ENCODE measurements around the gene TPCN1.

Gene TPCN1

DNA sequence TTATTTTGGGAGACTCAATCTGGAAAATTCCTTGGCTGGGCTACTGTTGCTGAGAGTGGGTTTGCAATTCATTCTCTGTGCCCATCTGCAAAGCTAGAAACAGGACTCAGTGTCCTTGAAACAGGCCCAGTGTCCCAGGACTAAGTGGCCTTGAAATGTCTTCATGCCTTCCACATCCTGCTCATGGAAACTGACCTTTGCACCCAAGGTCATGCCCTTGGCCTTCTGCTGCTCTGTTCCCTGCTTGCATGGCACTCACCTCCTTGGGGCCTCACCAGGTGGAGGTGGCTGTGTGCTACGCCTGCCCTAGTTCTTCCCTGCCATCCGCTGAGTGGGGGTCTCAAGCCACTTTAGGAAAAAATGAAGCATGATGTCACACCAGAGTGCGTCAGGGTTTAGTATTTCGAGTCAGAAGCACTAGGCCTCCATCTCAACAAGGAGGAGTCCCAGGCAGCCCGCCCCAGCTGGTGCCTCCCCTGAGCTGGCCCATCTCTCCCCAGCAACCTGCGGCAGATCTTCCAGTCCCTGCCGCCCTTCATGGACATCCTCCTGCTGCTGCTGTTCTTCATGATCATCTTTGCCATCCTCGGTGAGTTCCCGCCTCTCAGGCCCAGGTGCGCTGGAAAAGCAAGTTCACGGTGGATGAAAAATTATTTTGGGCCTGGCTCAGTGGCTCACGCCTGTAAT is 48.1 kb downstream of the TPCN1 start:
- Histone ChIP-seq H3K9ac (ENCODE audit: low read depth in 1 of 2, low read length in 2 of 2) (no peak overlapping the region), H3K27me3 (ENCODE audit: control insufficient read depth in 2 of 2, insufficient read depth in 2 of 2, low read length in 2 of 2) (no peaks in the 10 kb centered on the region), H3K4me1 (ENCODE audit: control insufficient read depth in 2 of 2, insufficient read depth in 2 of 2, low read length in 2 of 2) (peaks cover 5% of the 10 kb centered on the region in 2 donors), H3K4me3 (ENCODE audit: low read length in 2 of 2) (no peak overlapping the region), H3K36me3 (ENCODE audit: control insufficient read depth in 2 of 2, insufficient read depth in 2 of 2, low read length in 2 of 2) (peaks cover 42 to 60% of the 10 kb centered on the region in 2 donors), H3K27ac (ENCODE audit: low read depth in 2 of 2, low read length in 2 of 2) (no peak overlapping the region), H3K9me3 (ENCODE audit: control insufficient read depth in 2 of 2, low read length in 2 of 2) (no peaks in the 10 kb centered on the region)

GRCh38 chr12:113270709-113271009 is 49.4 kb downstream of the TPCN1 start:
- peaks cover 45 to 63% of the 10 kb centered on the region in 2 donors for H3K36me3 ChIP-seq (ENCODE audit: control insufficient read depth in 2 of 2, insufficient read depth in 2 of 2, low read length in 2 of 2)
- H3K27ac ChIP-seq (ENCODE audit: low read depth in 2 of 2, low read length in 2 of 2): no peak overlapping the region
- H3K4me3 ChIP-seq (ENCODE audit: low read length in 2 of 2): no peak overlapping the region
- H3K9me3 ChIP-seq (ENCODE audit: control insufficient read depth in 2 of 2, low read length in 2 of 2): no peaks in the 10 kb centered on the region
- H3K9ac ChIP-seq (ENCODE audit: low read depth in 1 of 2, low read length in 2 of 2): no peak overlapping the region
- no peaks in the 10 kb centered on the region for H3K27me3 ChIP-seq (ENCODE audit: control insufficient read depth in 2 of 2, insufficient read depth in 2 of 2, low read length in 2 of 2)
- peaks cover 5% of the 10 kb centered on the region in 2 donors for H3K4me1 ChIP-seq (ENCODE audit: control insufficient read depth in 2 of 2, insufficient read depth in 2 of 2, low read length in 2 of 2)

GRCh38 chr12:113271466-113271852 is 50.2 kb downstream of the TPCN1 start:
- Histone ChIP-seq H3K9me3 (ENCODE audit: control insufficient read depth in 2 of 2, low read length in 2 of 2) (no peaks in the 10 kb centered on the region), H3K27me3 (ENCODE audit: control insufficient read depth in 2 of 2, insufficient read depth in 2 of 2, low read length in 2 of 2) (no peaks in the 10 kb centered on the region), H3K36me3 (ENCODE audit: control insufficient read depth in 2 of 2, insufficient read depth in 2 of 2, low read length in 2 of 2) (peaks cover 43 to 65% of the 10 kb centered on the region in 2 donors), H3K9ac (ENCODE audit: low read depth in 1 of 2, low read length in 2 of 2) (no peak overlapping the region), H3K27ac (ENCODE audit: low read depth in 2 of 2, low read length in 2 of 2) (peak overlapping the region; percentile 50 to 60), H3K4me3 (ENCODE audit: low read length in 2 of 2) (no peak overlapping the region), H3K4me1 (ENCODE audit: control insufficient read depth in 2 of 2, insufficient read depth in 2 of 2, low read length in 2 of 2) (peaks cover 5% of the 10 kb centered on the region in 2 donors)

DNA sequence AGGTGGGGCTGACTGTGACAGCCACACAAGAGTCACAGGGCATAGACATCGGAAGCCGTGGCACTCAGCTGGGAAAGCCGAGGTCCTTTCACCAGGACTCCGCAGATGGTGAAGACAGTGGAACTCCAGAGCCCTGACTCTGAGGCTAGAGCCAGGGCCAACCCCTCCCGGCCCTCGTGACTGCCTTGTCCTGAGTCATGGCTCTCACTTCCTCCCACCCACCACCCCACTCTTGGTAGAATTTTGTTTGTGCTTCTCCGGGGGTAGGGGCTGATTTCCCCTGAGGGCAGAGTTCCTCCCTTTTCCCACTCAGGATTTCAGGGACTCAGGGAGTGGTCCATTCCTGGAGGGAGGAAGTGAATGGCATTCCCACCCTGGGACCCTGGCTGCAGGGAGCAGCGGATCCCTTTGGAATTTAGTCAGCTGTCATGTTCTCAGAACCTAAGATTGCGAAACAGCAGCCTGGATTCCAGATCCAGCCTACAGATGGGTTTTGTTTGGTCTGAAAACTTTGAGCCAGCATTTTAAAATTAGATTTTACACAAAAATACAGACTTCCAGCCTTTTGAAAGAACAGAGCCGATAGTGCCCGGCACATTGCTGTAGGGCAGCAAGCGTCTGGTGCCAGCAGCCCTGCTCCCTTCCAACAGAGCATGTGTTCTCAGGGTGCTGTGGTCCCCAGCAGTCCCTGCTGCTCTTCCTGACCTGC is 50.7 kb downstream of the TPCN1 start:
- Histone ChIP-seq H3K9ac (ENCODE audit: low read depth in 1 of 2, low read length in 2 of 2) (no peak overlapping the region), H3K27me3 (ENCODE audit: control insufficient read depth in 2 of 2, insufficient read depth in 2 of 2, low read length in 2 of 2) (no peaks in the 10 kb centered on the region), H3K36me3 (ENCODE audit: control insufficient read depth in 2 of 2, insufficient read depth in 2 of 2, low read length in 2 of 2) (peaks cover 42 to 65% of the 10 kb centered on the region in 2 donors), H3K4me1 (ENCODE audit: control insufficient read depth in 2 of 2, insufficient read depth in 2 of 2, low read length in 2 of 2) (peaks cover 5% of the 10 kb centered on the region in 2 donors), H3K9me3 (ENCODE audit: control insufficient read depth in 2 of 2, low read length in 2 of 2) (no peaks in the 10 kb centered on the region), H3K4me3 (ENCODE audit: low read length in 2 of 2) (no peak overlapping the region), H3K27ac (ENCODE audit: low read depth in 2 of 2, low read length in 2 of 2) (peak overlapping the region; percentile 50 to 60)

GRCh38 chr12:113273053-113273725 is 51.9 kb downstream of the TPCN1 start:
- Histone ChIP-seq H3K9ac (ENCODE audit: low read depth in 1 of 2, low read length in 2 of 2) (no peak overlapping the region), H3K27ac (ENCODE audit: low read depth in 2 of 2, low read length in 2 of 2) (no peak overlapping the region), H3K36me3 (ENCODE audit: control insufficient read depth in 2 of 2, insufficient read depth in 2 of 2, low read length in 2 of 2) (peaks cover 41 to 70% of the 10 kb centered on the region in 2 donors), H3K4me1 (ENCODE audit: control insufficient read depth in 2 of 2, insufficient read depth in 2 of 2, low read length in 2 of 2) (peaks cover under 1 to 5% of the 10 kb centered on the region in 2 donors), H3K27me3 (ENCODE audit: control insufficient read depth in 2 of 2, insufficient read depth in 2 of 2, low read length in 2 of 2) (no peaks in the 10 kb centered on the region), H3K4me3 (ENCODE audit: low read length in 2 of 2) (no peak overlapping the region), H3K9me3 (ENCODE audit: control insufficient read depth in 2 of 2, low read length in 2 of 2) (no peaks in the 10 kb centered on the region)

DNA sequence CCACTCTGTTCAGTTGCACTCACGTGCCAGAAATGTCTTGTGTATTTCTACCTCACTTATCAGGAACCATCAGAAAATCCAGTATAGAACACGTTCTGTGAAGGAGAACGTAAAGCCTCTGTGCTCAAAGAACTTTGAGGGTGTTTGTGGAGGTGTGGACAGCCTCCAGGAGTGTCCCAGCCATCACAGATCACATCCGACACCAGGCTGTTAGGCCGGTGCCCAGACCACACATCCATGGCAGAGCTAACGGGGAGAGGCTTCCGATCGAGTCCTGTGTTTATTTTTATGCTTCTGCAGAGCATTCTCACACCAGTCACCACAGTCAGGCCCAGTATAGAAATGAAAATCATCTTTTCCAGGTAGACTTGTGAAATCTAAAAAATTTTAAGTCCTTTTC is 53.6 kb downstream of the TPCN1 start:
- H3K36me3 ChIP-seq (ENCODE audit: control insufficient read depth in 2 of 2, insufficient read depth in 2 of 2, low read length in 2 of 2): peaks cover 35 to 64% of the 10 kb centered on the region in 2 donors
- H3K27me3 ChIP-seq (ENCODE audit: control insufficient read depth in 2 of 2, insufficient read depth in 2 of 2, low read length in 2 of 2): no peaks in the 10 kb centered on the region
- H3K9ac ChIP-seq (ENCODE audit: low read depth in 1 of 2, low read length in 2 of 2): no peak overlapping the region
- H3K4me3 ChIP-seq (ENCODE audit: low read length in 2 of 2): no peak overlapping the region
- H3K9me3 ChIP-seq (ENCODE audit: control insufficient read depth in 2 of 2, low read length in 2 of 2): no peaks in the 10 kb centered on the region
- H3K27ac ChIP-seq (ENCODE audit: low read depth in 2 of 2, low read length in 2 of 2): no peak overlapping the region
- peaks cover 0 to 5% of the 10 kb centered on the region in 2 donors for H3K4me1 ChIP-seq (ENCODE audit: control insufficient read depth in 2 of 2, insufficient read depth in 2 of 2, low read length in 2 of 2)

DNA sequence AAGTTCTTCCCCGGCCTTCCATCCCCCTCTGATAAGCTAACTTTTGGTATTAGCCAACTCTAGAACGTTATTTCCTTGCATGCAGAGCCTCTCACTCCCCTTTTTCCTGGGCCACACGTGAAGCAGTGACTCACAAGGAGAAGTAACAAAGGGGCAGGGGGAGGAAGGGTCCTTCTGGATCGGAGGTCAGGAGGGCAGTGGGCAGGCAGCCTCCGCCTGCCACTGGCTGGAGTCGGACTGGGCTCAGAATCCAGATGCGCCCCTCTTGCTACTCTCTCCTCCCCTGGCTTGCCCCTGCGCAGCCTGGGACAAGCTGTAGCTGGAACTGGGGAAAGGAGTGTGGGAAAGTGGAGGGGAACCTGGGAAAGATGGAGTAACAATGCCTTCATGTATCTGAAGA is 55.0 kb downstream of the TPCN1 start:
- Histone ChIP-seq H3K9ac (ENCODE audit: low read depth in 1 of 2, low read length in 2 of 2) (no peak overlapping the region), H3K36me3 (ENCODE audit: control insufficient read depth in 2 of 2, insufficient read depth in 2 of 2, low read length in 2 of 2) (peaks cover 40 to 77% of the 10 kb centered on the region in 2 donors), H3K27ac (ENCODE audit: low read depth in 2 of 2, low read length in 2 of 2) (no peak overlapping the region), H3K9me3 (ENCODE audit: control insufficient read depth in 2 of 2, low read length in 2 of 2) (no peaks in the 10 kb centered on the region), H3K27me3 (ENCODE audit: control insufficient read depth in 2 of 2, insufficient read depth in 2 of 2, low read length in 2 of 2) (no peaks in the 10 kb centered on the region), H3K4me1 (ENCODE audit: control insufficient read depth in 2 of 2, insufficient read depth in 2 of 2, low read length in 2 of 2) (peaks cover 0 to 5% of the 10 kb centered on the region in 2 donors), H3K4me3 (ENCODE audit: low read length in 2 of 2) (no peak overlapping the region)

- peaks cover 40 to 72% of the 10 kb centered on the region in 2 donors for H3K36me3 ChIP-seq (ENCODE audit: control insufficient read depth in 2 of 2, insufficient read depth in 2 of 2, low read length in 2 of 2)
- no peak overlapping the region for H3K27ac ChIP-seq (ENCODE audit: low read depth in 2 of 2, low read length in 2 of 2)
- H3K9me3 ChIP-seq (ENCODE audit: control insufficient read depth in 2 of 2, low read length in 2 of 2): no peaks in the 10 kb centered on the region
- no peaks in the 10 kb centered on the region for H3K27me3 ChIP-seq (ENCODE audit: control insufficient read depth in 2 of 2, insufficient read depth in 2 of 2, low read length in 2 of 2)
- no peak overlapping the region for H3K4me3 ChIP-seq (ENCODE audit: low read length in 2 of 2)
- H3K9ac ChIP-seq (ENCODE audit: low read depth in 1 of 2, low read length in 2 of 2): no peak overlapping the region
- H3K4me1 ChIP-seq (ENCODE audit: control insufficient read depth in 2 of 2, insufficient read depth in 2 of 2, low read length in 2 of 2): peaks cover 0 to 5% of the 10 kb centered on the region in 2 donors
Measured at GRCh38 chr12:113276946-113277500, 55.8 kb downstream of the TPCN1 start.

- H3K27ac ChIP-seq (ENCODE audit: low read depth in 2 of 2, low read length in 2 of 2): no peak overlapping the region
- peaks cover 0 to 5% of the 10 kb centered on the region in 2 donors for H3K4me1 ChIP-seq (ENCODE audit: control insufficient read depth in 2 of 2, insufficient read depth in 2 of 2, low read length in 2 of 2)
- peaks cover 40 to 67% of the 10 kb centered on the region in 2 donors for H3K36me3 ChIP-seq (ENCODE audit: control insufficient read depth in 2 of 2, insufficient read depth in 2 of 2, low read length in 2 of 2)
- H3K4me3 ChIP-seq (ENCODE audit: low read length in 2 of 2): no peak overlapping the region
- no peaks in the 10 kb centered on the region for H3K9me3 ChIP-seq (ENCODE audit: control insufficient read depth in 2 of 2, low read length in 2 of 2)
- H3K27me3 ChIP-seq (ENCODE audit: control insufficient read depth in 2 of 2, insufficient read depth in 2 of 2, low read length in 2 of 2): no peaks in the 10 kb centered on the region
- H3K9ac ChIP-seq (ENCODE audit: low read depth in 1 of 2, low read length in 2 of 2): no peak overlapping the region
Measured at GRCh38 chr12:113277511-113277910, 56.2 kb downstream of the TPCN1 start.

GRCh38 chr12:113278141-113278540 is 56.9 kb downstream of the TPCN1 start:
- peaks cover 37 to 62% of the 10 kb centered on the region in 2 donors for H3K36me3 ChIP-seq (ENCODE audit: control insufficient read depth in 2 of 2, insufficient read depth in 2 of 2, low read length in 2 of 2)

More at GRCh38 chr12:113278141-113278540, 56.9 kb downstream of the TPCN1 start:
- Histone ChIP-seq H3K9me3 (ENCODE audit: control insufficient read depth in 2 of 2, low read length in 2 of 2) (no peaks in the 10 kb centered on the region), H3K4me1 (ENCODE audit: control insufficient read depth in 2 of 2, insufficient read depth in 2 of 2, low read length in 2 of 2) (peaks cover 0 to 2% of the 10 kb centered on the region in 2 donors), H3K27ac (ENCODE audit: low read depth in 2 of 2, low read length in 2 of 2) (no peak overlapping the region), H3K27me3 (ENCODE audit: control insufficient read depth in 2 of 2, insufficient read depth in 2 of 2, low read length in 2 of 2) (no peaks in the 10 kb centered on the region), H3K9ac (ENCODE audit: low read depth in 1 of 2, low read length in 2 of 2) (no peak overlapping the region), H3K4me3 (ENCODE audit: low read length in 2 of 2) (no peak overlapping the region)

Data from mucosa of rectum (tissue), 2 donors.